ENCODE measurements around the gene EIF3D.

EIF3D gene

DNA sequence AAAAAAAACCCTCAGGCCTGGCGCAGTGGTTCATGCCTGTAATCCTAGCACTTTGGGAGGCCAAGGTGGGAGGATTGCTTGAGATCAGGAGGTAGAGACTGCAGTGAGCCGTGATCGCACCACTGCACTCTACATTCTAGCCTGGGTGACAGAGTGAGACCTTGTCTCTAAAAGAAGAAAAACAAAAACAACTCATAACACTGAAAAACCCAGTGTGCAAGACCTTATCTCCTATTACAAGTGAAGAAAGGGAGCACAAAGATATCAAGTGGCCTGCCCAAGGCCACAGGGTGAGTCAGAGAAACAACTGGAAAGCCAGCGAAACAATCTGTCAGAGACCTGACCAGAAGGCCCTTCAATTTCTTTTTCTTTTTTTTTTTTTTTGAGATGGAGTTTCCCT is 50.0 kb downstream of the EIF3D start:
- peaks cover 18% of the 10 kb centered on the region for H3K4me1 ChIP-seq (ENCODE audit: insufficient read depth, low read length, poor library complexity, severe bottlenecking)
- TF ChIP-seq EZH2phosphoT487 (IDR thresholded peaks at IDR 0.05; ENCODE audit: borderline replicate concordance): no peak
- TF ChIP-seq, protein P1, sequence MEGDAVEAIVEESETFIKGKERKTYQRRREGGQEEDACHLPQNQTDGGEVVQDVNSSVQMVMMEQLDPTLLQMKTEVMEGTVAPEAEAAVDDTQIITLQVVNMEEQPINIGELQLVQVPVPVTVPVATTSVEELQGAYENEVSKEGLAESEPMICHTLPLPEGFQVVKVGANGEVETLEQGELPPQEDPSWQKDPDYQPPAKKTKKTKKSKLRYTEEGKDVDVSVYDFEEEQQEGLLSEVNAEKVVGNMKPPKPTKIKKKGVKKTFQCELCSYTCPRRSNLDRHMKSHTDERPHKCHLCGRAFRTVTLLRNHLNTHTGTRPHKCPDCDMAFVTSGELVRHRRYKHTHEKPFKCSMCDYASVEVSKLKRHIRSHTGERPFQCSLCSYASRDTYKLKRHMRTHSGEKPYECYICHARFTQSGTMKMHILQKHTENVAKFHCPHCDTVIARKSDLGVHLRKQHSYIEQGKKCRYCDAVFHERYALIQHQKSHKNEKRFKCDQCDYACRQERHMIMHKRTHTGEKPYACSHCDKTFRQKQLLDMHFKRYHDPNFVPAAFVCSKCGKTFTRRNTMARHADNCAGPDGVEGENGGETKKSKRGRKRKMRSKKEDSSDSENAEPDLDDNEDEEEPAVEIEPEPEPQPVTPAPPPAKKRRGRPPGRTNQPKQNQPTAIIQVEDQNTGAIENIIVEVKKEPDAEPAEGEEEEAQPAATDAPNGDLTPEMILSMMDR (conservative IDR thresholded peaks at IDR 0.05; ENCODE audit: low read length): no peak
- H4K20me1 ChIP-seq (ENCODE audit: insufficient read depth, low read length, poor library complexity, severe bottlenecking): no peaks in the 10 kb centered on the region
- no peaks in the 10 kb centered on the region for H3K9me2 ChIP-seq (replicated peaks; ENCODE audit: low read depth, low read length)
- no peaks in the 10 kb centered on the region for H3F3A ChIP-seq (ENCODE audit: low read depth)
- peaks cover 22% of the 10 kb centered on the region; the same call in 1 of the 2 replicates for H3K36me3 ChIP-seq (ENCODE audit: insufficient read depth, low read length)
- H3K4me2 ChIP-seq (ENCODE audit: low read depth, low read length, poor library complexity, severe bottlenecking): peak overlapping the region; percentile 19
- no peaks in the 10 kb centered on the region for H3K9me3 ChIP-seq (ENCODE audit: insufficient read depth, low read depth, low read length)
- no peak overlapping the region for H2AFZ ChIP-seq (ENCODE audit: low read length)
- no peaks in the 10 kb centered on the region for H3K27me3 ChIP-seq (ENCODE audit: insufficient read depth, low read length, poor library complexity, severe bottlenecking)
- H3K79me2 ChIP-seq (ENCODE audit: insufficient read depth, low read length): peaks cover 38% of the 10 kb centered on the region
- no peak overlapping the region for H3K4me3 ChIP-seq (ENCODE audit: low read length, poor library complexity, severe bottlenecking)
- H3K9ac ChIP-seq (ENCODE audit: low read depth, low read length, poor library complexity, severe bottlenecking): no peak overlapping the region

GRCh38 chr22:36475341-36475740 is 53.6 kb downstream of the EIF3D start:
- Histone ChIP-seq H3F3A (ENCODE audit: low read depth) (no peaks in the 10 kb centered on the region), H3K4me1 (ENCODE audit: insufficient read depth, low read length, poor library complexity, severe bottlenecking) (peaks cover 10% of the 10 kb centered on the region), H3K4me2 (ENCODE audit: low read depth, low read length, poor library complexity, severe bottlenecking) (no peak overlapping the region), H3K79me2 (ENCODE audit: insufficient read depth, low read length) (peaks cover 24% of the 10 kb centered on the region), H2AFZ (ENCODE audit: low read length) (no peak overlapping the region), H3K9me3 (ENCODE audit: insufficient read depth, low read depth, low read length) (no peaks in the 10 kb centered on the region), H3K9ac (ENCODE audit: low read depth, low read length, poor library complexity, severe bottlenecking) (no peak overlapping the region), H3K36me3 (ENCODE audit: insufficient read depth, low read length) (peaks cover 29% of the 10 kb centered on the region; the same call in 1 of the 2 replicates), H3K9me2 (replicated peaks; ENCODE audit: low read depth, low read length) (no peaks in the 10 kb centered on the region), H3K4me3 (ENCODE audit: low read length, poor library complexity, severe bottlenecking) (no peak overlapping the region), H3K27me3 (ENCODE audit: insufficient read depth, low read length, poor library complexity, severe bottlenecking) (no peaks in the 10 kb centered on the region), H4K20me1 (ENCODE audit: insufficient read depth, low read length, poor library complexity, severe bottlenecking) (no peaks in the 10 kb centered on the region)
- TF ChIP-seq EZH2phosphoT487 (IDR thresholded peaks at IDR 0.05; ENCODE audit: borderline replicate concordance): no peak
- TF ChIP-seq, protein P1 (conservative IDR thresholded peaks at IDR 0.05; ENCODE audit: low read length): no peak

- no peak overlapping the region for H2AFZ ChIP-seq (ENCODE audit: low read length)
- H3K79me2 ChIP-seq (ENCODE audit: insufficient read depth, low read length): peaks cover 6% of the 10 kb centered on the region
- no peaks in the 10 kb centered on the region for H4K20me1 ChIP-seq (ENCODE audit: insufficient read depth, low read length, poor library complexity, severe bottlenecking)
- no peaks in the 10 kb centered on the region for H3K9me2 ChIP-seq (replicated peaks; ENCODE audit: low read depth, low read length)
- H3K4me3 ChIP-seq (ENCODE audit: low read length, poor library complexity, severe bottlenecking): no peak overlapping the region
- H3K27me3 ChIP-seq (ENCODE audit: insufficient read depth, low read length, poor library complexity, severe bottlenecking): no peaks in the 10 kb centered on the region
- H3K9ac ChIP-seq (ENCODE audit: low read depth, low read length, poor library complexity, severe bottlenecking): no peak overlapping the region
- H3K36me3 ChIP-seq (ENCODE audit: insufficient read depth, low read length): peaks cover 25% of the 10 kb centered on the region; the same call in 1 of the 2 replicates
- no peak for TF ChIP-seq EZH2phosphoT487 (IDR thresholded peaks at IDR 0.05; ENCODE audit: borderline replicate concordance)
- TF ChIP-seq, protein P1 (conservative IDR thresholded peaks at IDR 0.05; ENCODE audit: low read length): no peak
- H3K4me2 ChIP-seq (ENCODE audit: low read depth, low read length, poor library complexity, severe bottlenecking): no peak overlapping the region
- peaks cover 21% of the 10 kb centered on the region for H3K4me1 ChIP-seq (ENCODE audit: insufficient read depth, low read length, poor library complexity, severe bottlenecking)
- H3K9me3 ChIP-seq (ENCODE audit: insufficient read depth, low read depth, low read length): no peaks in the 10 kb centered on the region
- no peaks in the 10 kb centered on the region for H3F3A ChIP-seq (ENCODE audit: low read depth)
Observed at GRCh38 chr22:36472689-36473088, 56.3 kb downstream of the EIF3D start.

Data from Loucy (cell line).